Spleen (tissue), 11 donors: Measurements from ENCODE around the gene SLC38A5. TPM values are rescaled to one million over a fixed set of nuclear protein-coding genes. Genes with fewer than 3 reads are reported as not detected.

ENCODE experiments used
- DNase-seq: peaks from one replicate; pipeline ENCODE4 v3.0.0-alpha.2; 2020
- H3K27ac ChIP-seq, 8 donors: fragments of 200-600 bp; sonication (generic) in 7 of 8; 1 replicate in 4 of 8; 2 replicates in 4 of 8; pipeline versions ENCODE4 v1.5.0 to v1.8.0; 2016 to 2021; ENCODE audit warnings: inconsistent platforms in 4 of 8, mild to moderate bottlenecking in 4 of 8, moderate library complexity in 1 of 8
- H3K27me3 ChIP-seq, 7 donors: fragments of 200-600 bp; sonication (generic) in 6 of 7; replicated peaks in 1 of 7; 1 replicate in 4 of 7; 2 replicates in 3 of 7; pipeline versions ENCODE4 v1.5.0 to v1.8.0; 2016 to 2021; ENCODE audit warnings: inconsistent platforms in 3 of 7, mild to moderate bottlenecking in 1 of 7
- H3K36me3 ChIP-seq, 6 donors: fragments of 200-600 bp; sonication (generic) in 5 of 6; 1 replicate in 4 of 6; 2 replicates in 2 of 6; pipeline versions ENCODE4 v1.5.0 to v1.8.0; 2016 to 2021; ENCODE audit warnings: inconsistent platforms in 2 of 6
- H3K4me1 ChIP-seq, 6 donors: fragments of 200-600 bp; sonication (generic) in 5 of 6; 1 replicate in 3 of 6; 2 replicates in 3 of 6; pipeline versions ENCODE4 v1.5.0 to v1.8.0; 2016 to 2021; ENCODE audit warnings: inconsistent platforms in 3 of 6
- H3K4me3 ChIP-seq, 8 donors: fragments of 200-600 bp; sonication (generic) in 7 of 8; 1 replicate in 4 of 8; 2 replicates in 4 of 8; pipeline versions ENCODE4 v1.5.0 to v1.8.0; 2016 to 2021; ENCODE audit warnings: inconsistent platforms in 4 of 8, mild to moderate bottlenecking in 4 of 8, moderate library complexity in 2 of 8
- H3K9me3 ChIP-seq, 8 donors: fragments of 200-600 bp; sonication (generic) in 7 of 8; 1 replicate in 4 of 8; 2 replicates in 4 of 8; pipeline versions ENCODE4 v1.5.0 to v1.8.0; 2016 to 2021; ENCODE audit warnings: inconsistent platforms in 4 of 8
- POLR2A ChIP-seq, 3 donors: fragments of 450-650 bp; IDR thresholded peaks; one replicate each; pipeline ENCODE4 v1.5.1; 2017; ENCODE audit warnings: antibody characterized with exemption in 3 of 3, mild to moderate bottlenecking in 1 of 3
- POLR2AphosphoS5 ChIP-seq, 3 donors: sonication (generic); formaldehyde crosslinking; IDR thresholded peaks; one replicate each; pipeline ENCODE4 v1.5.1; 2017; ENCODE audit warnings: antibody characterized with exemption in 3 of 3
- WGBS, 5 donors: extraction: QIAGEN DNeasy Blood & Tissue Kit in 3 of 5; methylation state at CpG; one replicate each; pipeline versions ENCODE4 v1.1.5 to v1.1.7; 2013 to 2018; 5-methylcytosine and 5-hydroxymethylcytosine counted together
- intact Hi-C: fragments of 100-400 bp; cut with DNase I; formaldehyde crosslinking; loops from one replicate; pipeline ENCODE4 v1.15.0; 2023; ENCODE audit warnings: low total_unique reads
- polyA plus RNA-seq, 3 donors: library from polyadenylated mRNA; stranded (reverse); fragments of 200-250 nt; gene quantifications; one replicate each; pipeline ENCODE4 v1.2.1, GENCODE V29; 2013
- total RNA-seq, 7 donors: library from RNA; depleted of rRNA in 3 of 7; stranded (reverse); fragments of >200 nt in 3 of 7; fragmentation: NEBNext Ultra II Directional in 4 of 7; extraction: Animal tissue kit (Norgen Biotek cat#: 25700) in 4 of 7; gene quantifications; one replicate each; pipeline versions ENCODE4 v1.1.0 to v1.2.1, GENCODE V29; 2016 to 2021
- TF ChIP-seq, protein P1 (sequence below), 11 experiments: fragments of 200-600 bp in 7 of 11; fragments of 450-650 bp in 4 of 11; sonication (generic) in 4 of 11; IDR thresholded peaks in 8 of 11; conservative IDR thresholded peaks in 3 of 11; 1 replicate in 7 of 11; 2 replicates in 4 of 11; pipeline versions ENCODE4 v1.4.0 to v1.8.0; 2016 to 2021; ENCODE audit warnings: antibody characterized with exemption in 11 of 11, inconsistent platforms in 4 of 11, mild to moderate bottlenecking in 1 of 11
- donor health status: healthy with polysubstance abuse.
- donor health status: DM: no; HTN: no; CAD: no; lungs with moderate emphysema.
- donor health status: DM: no; HTN: no; CAD: no.
- donor health status: Bipolar disorder and iron deficiency.
- donor health status: healthy.
- donor health status: DM: no; HTN: no; CAD: no.
- donor health status: DM: yes; HTN: yes; CAD: no.

The SLC38A5 gene
- total and polyA plus RNA-seq, 10 donors, result 11.3 to 57.4 (median 22.3) TPM

DNA sequence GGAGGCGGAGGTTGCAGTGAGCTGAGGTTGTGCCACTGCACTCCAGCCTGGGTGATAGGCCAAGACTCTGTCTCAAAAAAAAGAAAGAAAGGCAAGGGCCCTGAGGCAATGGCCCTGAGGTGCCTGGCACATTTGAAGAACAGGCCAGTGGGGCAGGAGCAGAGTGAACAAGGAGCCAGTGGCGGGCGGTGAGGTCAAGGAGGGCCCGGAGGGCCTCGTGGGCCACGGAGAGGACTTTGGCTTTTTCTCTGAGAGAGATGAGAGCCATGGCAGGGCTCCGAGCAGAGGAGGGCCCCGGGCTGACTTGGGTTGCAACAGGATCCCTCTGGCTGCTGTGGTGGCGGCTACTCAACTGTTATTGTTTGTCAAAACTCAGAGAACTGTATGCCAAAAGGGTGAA lies 19.2 kb upstream of the SLC38A5 start:
- H3K9me3 ChIP-seq, result no peaks in the 10 kb centered on the region
- intact Hi-C loops, result no loop called here
- no peaks in the 10 kb centered on the region for H3K4me1 ChIP-seq
- DNase-seq, result peak; percentile 58
- H3K4me3 ChIP-seq, result no peak overlapping the region
- no peak overlapping the region for H3K27ac ChIP-seq
- peaks cover 0 to 25% (median 5%) of the 10 kb centered on the region in 6 donors for H3K36me3 ChIP-seq
- TF ChIP-seq, protein P1, sequence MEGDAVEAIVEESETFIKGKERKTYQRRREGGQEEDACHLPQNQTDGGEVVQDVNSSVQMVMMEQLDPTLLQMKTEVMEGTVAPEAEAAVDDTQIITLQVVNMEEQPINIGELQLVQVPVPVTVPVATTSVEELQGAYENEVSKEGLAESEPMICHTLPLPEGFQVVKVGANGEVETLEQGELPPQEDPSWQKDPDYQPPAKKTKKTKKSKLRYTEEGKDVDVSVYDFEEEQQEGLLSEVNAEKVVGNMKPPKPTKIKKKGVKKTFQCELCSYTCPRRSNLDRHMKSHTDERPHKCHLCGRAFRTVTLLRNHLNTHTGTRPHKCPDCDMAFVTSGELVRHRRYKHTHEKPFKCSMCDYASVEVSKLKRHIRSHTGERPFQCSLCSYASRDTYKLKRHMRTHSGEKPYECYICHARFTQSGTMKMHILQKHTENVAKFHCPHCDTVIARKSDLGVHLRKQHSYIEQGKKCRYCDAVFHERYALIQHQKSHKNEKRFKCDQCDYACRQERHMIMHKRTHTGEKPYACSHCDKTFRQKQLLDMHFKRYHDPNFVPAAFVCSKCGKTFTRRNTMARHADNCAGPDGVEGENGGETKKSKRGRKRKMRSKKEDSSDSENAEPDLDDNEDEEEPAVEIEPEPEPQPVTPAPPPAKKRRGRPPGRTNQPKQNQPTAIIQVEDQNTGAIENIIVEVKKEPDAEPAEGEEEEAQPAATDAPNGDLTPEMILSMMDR (IDR thresholded peaks at IDR 0.05 in 8 of 11, conservative IDR thresholded peaks at IDR 0.05 in 3 of 11), result no peak
- TF ChIP-seq POLR2A (IDR thresholded peaks at IDR 0.05) (no peak), POLR2AphosphoS5 (IDR thresholded peaks at IDR 0.05) (no peak)
- H3K27me3 ChIP-seq, result no peaks in the 10 kb centered on the region
- 85 to 93% (median 90%) methylated on average over 6 to 9 of the region's 9 CpGs for WGBS, 5 donors

DNA sequence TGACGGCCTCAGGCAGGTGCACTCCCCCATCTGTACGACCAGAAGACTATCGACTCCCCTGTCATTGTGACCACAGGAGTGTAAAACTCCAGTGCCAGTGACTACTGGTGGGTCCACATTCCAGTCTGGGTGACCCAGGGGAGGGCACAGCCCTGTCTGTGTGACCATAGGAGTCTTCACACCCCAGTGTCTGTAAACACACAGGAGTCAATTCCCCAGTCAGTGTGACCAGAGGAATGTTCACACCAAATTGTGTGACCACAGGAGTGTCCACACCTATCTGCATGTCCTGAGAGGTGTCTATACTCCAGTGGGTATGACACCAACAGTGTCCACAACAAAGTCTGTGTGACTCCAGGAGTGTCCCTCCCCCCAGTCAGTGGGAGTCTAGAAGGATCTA lies 18.0 kb upstream of the SLC38A5 start:
- Histone ChIP-seq H3K4me1 (no peaks in the 10 kb centered on the region), H3K9me3 (no peaks in the 10 kb centered on the region), H3K27me3 (no peaks in the 10 kb centered on the region), H3K4me3 (no peak overlapping the region), H3K27ac (no peak overlapping the region), H3K36me3 (peaks cover 0 to 37% (median 14%) of the 10 kb centered on the region in 6 donors)
- intact Hi-C loops, result no loop called here
- DNase-seq, result peak; percentile 27
- 87 to 100% (median 93%) methylated on average over 1 to 3 of the region's 3 CpGs; no CpG with 5 or more reads in 1 of the 5 donors for WGBS, 5 donors
- TF ChIP-seq, protein P1 (IDR thresholded peaks at IDR 0.05 in 8 of 11, conservative IDR thresholded peaks at IDR 0.05 in 3 of 11), result no peak
- TF ChIP-seq POLR2A (IDR thresholded peaks at IDR 0.05) (no peak), POLR2AphosphoS5 (IDR thresholded peaks at IDR 0.05) (no peak)

DNA sequence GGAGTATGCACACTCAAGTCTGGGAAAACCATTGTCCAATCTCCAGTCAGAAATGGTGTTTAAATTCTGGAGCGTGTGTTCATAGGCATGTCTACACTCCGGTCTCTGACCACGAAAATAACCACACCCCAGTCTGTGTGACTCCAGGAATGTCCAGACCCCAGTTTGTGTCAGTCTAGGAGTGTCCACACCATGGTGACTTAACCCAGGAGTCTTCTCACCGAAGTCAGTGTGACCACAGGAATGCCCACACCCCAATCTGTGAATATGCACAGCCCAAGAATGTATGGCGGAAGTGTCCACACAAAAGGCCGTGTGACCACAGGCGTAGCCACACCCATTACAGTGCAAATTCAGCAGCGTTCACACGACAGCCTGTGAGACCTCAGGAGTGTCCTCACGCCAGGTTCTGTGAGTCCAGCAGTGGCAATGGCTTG lies 17.3 kb upstream of the SLC38A5 start:
- Histone ChIP-seq H3K4me1 (no peaks in the 10 kb centered on the region), H3K27me3 (no peaks in the 10 kb centered on the region), H3K4me3 (no peak overlapping the region), H3K9me3 (no peaks in the 10 kb centered on the region), H3K27ac (no peak overlapping the region), H3K36me3 (peaks cover 0 to 44% (median 20%) of the 10 kb centered on the region in 6 donors)
- TF ChIP-seq POLR2A (IDR thresholded peaks at IDR 0.05) (no peak), POLR2AphosphoS5 (IDR thresholded peaks at IDR 0.05) (no peak)
- TF ChIP-seq, protein P1 (IDR thresholded peaks at IDR 0.05 in 8 of 11, conservative IDR thresholded peaks at IDR 0.05 in 3 of 11), result no peak
- intact Hi-C loops, result no loop called here
- WGBS, 5 donors, result 64 to 85% (median 75%) methylated on average over 4 to 10 of the region's 10 CpGs
- DNase-seq, result peak; percentile 52

DNA sequence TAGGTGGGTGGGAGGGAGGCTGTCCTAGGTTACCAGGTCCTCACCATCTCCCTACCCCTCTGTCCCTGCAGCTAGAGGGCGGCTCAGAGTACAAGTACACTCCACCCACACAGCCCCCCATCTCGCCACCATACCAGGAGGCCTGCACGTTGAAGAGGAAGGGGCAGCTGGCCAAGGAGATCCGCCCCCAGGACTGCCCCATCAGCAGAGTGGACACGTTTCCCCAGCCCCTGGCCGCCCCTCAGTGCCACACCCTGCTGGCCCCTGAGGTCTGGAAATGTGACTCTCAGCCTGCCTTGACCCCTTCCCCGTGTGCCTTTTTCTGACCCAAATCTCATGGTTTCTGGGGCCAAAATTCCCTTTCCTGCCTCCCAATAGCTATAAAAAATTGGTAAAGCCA lies 12.5 kb upstream of the SLC38A5 start:
- 68 to 88% (median 85%) methylated on average over 1 to 7 of the region's 7 CpGs for WGBS, 5 donors
- peaks cover 0 to 4% (median 0%) of the 10 kb centered on the region in 6 donors for H3K4me1 ChIP-seq
- intact Hi-C loops, result no loop called here
- H3K27ac ChIP-seq, result no peak overlapping the region
- DNase-seq, result no peak
- H3K36me3 ChIP-seq, result peaks cover 0 to 87% (median 32%) of the 10 kb centered on the region in 6 donors
- TF ChIP-seq POLR2AphosphoS5 (IDR thresholded peaks at IDR 0.05) (no peak), POLR2A (IDR thresholded peaks at IDR 0.05) (no peak)
- TF ChIP-seq, protein P1 (IDR thresholded peaks at IDR 0.05 in 8 of 11, conservative IDR thresholded peaks at IDR 0.05 in 3 of 11), result no peak
- H3K27me3 ChIP-seq, result no peaks in the 10 kb centered on the region
- no peak overlapping the region for H3K4me3 ChIP-seq
- H3K9me3 ChIP-seq, result no peaks in the 10 kb centered on the region
